H9 (cell line): ENCODE results near the gene R3HCC1L. TPM values are rescaled to one million over a fixed set of nuclear protein-coding genes. Genes with fewer than 3 reads are reported as not detected.

Source experiments
- DNase-seq: peaks from one replicate; pipeline ENCODE4 v3.0.0-alpha.2; 2017
- H2AFZ ChIP-seq: one replicate; pipeline ENCODE4 v1.6.1; 2013; ENCODE audit warnings: mild to moderate bottlenecking, low read length, control low read depth, moderate library complexity
- H2AK5ac ChIP-seq: 2 replicates; pipeline ENCODE4 v1.6.1; 2013; ENCODE audit warnings: low read length, control low read depth, mixed read lengths; ENCODE audit not compliant: insufficient read length
- H2BK120ac ChIP-seq: one replicate; pipeline ENCODE4 v1.6.1; 2013; ENCODE audit warnings: low read depth, mild to moderate bottlenecking, low read length, control low read depth, inconsistent platforms; ENCODE audit not compliant: poor library complexity, severe bottlenecking
- H2BK12ac ChIP-seq: 2 replicates; pipeline ENCODE4 v1.6.1; 2013; ENCODE audit warnings: low read length, control low read depth, mixed read lengths, low read depth; ENCODE audit not compliant: insufficient read length
- H2BK15ac ChIP-seq: 2 replicates; pipeline ENCODE4 v1.6.1; 2013; ENCODE audit warnings: low read depth, low read length, control low read depth
- H2BK20ac ChIP-seq: one replicate; pipeline ENCODE4 v1.6.1; 2013; ENCODE audit warnings: low read depth, mild to moderate bottlenecking, low read length, control low read depth, inconsistent platforms; ENCODE audit not compliant: poor library complexity, severe bottlenecking
- H2BK5ac ChIP-seq: 2 replicates; pipeline ENCODE4 v1.6.1; 2013; ENCODE audit warnings: low read length, control low read depth, mixed read lengths; ENCODE audit not compliant: insufficient read length
- H3K14ac ChIP-seq: 2 replicates; pipeline ENCODE4 v1.6.1; 2013; ENCODE audit warnings: low read length, control low read depth; ENCODE audit not compliant: insufficient read depth
- H3K18ac ChIP-seq: 2 replicates; pipeline ENCODE4 v1.6.1; 2013; ENCODE audit warnings: low read depth, mild to moderate bottlenecking, mixed read lengths, low read length, control low read depth; ENCODE audit not compliant: insufficient read length
- H3K23ac ChIP-seq: 2 replicates; pipeline ENCODE4 v1.6.1; 2013; ENCODE audit warnings: low read length, control low read depth, mixed read lengths, low read depth; ENCODE audit not compliant: insufficient read length
- H3K23me2 ChIP-seq: 2 replicates; pipeline ENCODE4 v1.6.1; 2013; ENCODE audit warnings: low read depth, mild to moderate bottlenecking, mixed read lengths, low read length, control low read depth; ENCODE audit not compliant: insufficient read length, poor library complexity, severe bottlenecking
- H3K27ac ChIP-seq: 2 replicates; pipeline ENCODE4 v1.5.1; 2013; ENCODE audit warnings: low read length, control low read depth, mixed read lengths, low read depth; ENCODE audit not compliant: insufficient read length
- H3K27me3 ChIP-seq: 2 replicates; pipeline ENCODE4 v1.6.1; 2013; ENCODE audit warnings: low read length, control low read depth, inconsistent platforms; ENCODE audit not compliant: insufficient read depth
- H3K4ac ChIP-seq: 2 replicates; pipeline ENCODE4 v1.6.1; 2013; ENCODE audit warnings: low read depth, mild to moderate bottlenecking, control low read depth, inconsistent platforms, low read length, moderate library complexity
- H3K4me1 ChIP-seq: 2 replicates; pipeline ENCODE4 v1.6.1; 2013; ENCODE audit warnings: low read length, control low read depth, inconsistent platforms; ENCODE audit not compliant: insufficient read depth
- H3K4me2 ChIP-seq: 2 replicates; pipeline ENCODE4 v1.6.1; 2013; ENCODE audit warnings: low read length, control low read depth, mixed read lengths; ENCODE audit not compliant: insufficient read length, insufficient read depth
- H3K56ac ChIP-seq: 2 replicates; pipeline ENCODE4 v1.6.1; 2013; ENCODE audit warnings: low read depth, mild to moderate bottlenecking, mixed read lengths, low read length, control low read depth; ENCODE audit not compliant: insufficient read length
- H3K79me1 ChIP-seq: 2 replicates; pipeline ENCODE4 v1.6.1; 2013; ENCODE audit warnings: low read depth, mild to moderate bottlenecking, moderate library complexity, low read length, control low read depth, inconsistent platforms; ENCODE audit not compliant: insufficient read depth, poor library complexity, severe bottlenecking
- H3K79me2 ChIP-seq: 2 replicates; pipeline ENCODE4 v1.6.1; 2013; ENCODE audit warnings: low read length, control low read depth, inconsistent platforms; ENCODE audit not compliant: insufficient read depth
- H3K9ac ChIP-seq: 2 replicates; pipeline ENCODE4 v1.6.1; 2013; ENCODE audit warnings: low read length, control low read depth, mixed read lengths; ENCODE audit not compliant: insufficient read length; ENCODE audit errors: extremely low read depth
- H3K9me3 ChIP-seq: one replicate; pipeline ENCODE4 v1.6.1; 2013; ENCODE audit warnings: low read depth, low read length, inconsistent platforms; ENCODE audit not compliant: control insufficient read depth
- H3T11ph ChIP-seq: one replicate; pipeline ENCODE4 v1.6.1; 2013; ENCODE audit warnings: mild to moderate bottlenecking, low read length, control low read depth, inconsistent platforms
- H4K20me1 ChIP-seq: one replicate; pipeline ENCODE4 v1.6.1; 2013; ENCODE audit not compliant: control insufficient read depth, insufficient read length, insufficient read depth
- H4K5ac ChIP-seq: 2 replicates; pipeline ENCODE4 v1.6.1; 2013; ENCODE audit warnings: low read depth, mild to moderate bottlenecking, mixed read lengths, low read length, control low read depth; ENCODE audit not compliant: insufficient read length
- H4K8ac ChIP-seq: replicated peaks from 2 replicates; pipeline ENCODE4 v1.6.1; 2013; ENCODE audit warnings: low read length, control low read depth, mixed read lengths, low read depth; ENCODE audit not compliant: insufficient read length
- H4K91ac ChIP-seq: 2 replicates; pipeline ENCODE4 v1.6.1; 2013; ENCODE audit warnings: low read depth, mild to moderate bottlenecking, moderate library complexity, mixed read lengths, low read length, control low read depth; ENCODE audit not compliant: insufficient read length
- H3K27ac Mint-ChIP-seq, 3 experiments: 2 replicates in 2 of 3; 3 replicates in 1 of 3; pipeline ENCODE4 v1.8.0; 2020 to 2021; ENCODE audit warnings: mixed read lengths in 3 of 3, mild to moderate bottlenecking in 1 of 3, moderate library complexity in 1 of 3
- H3K27me3 Mint-ChIP-seq: 2 replicates; pipeline ENCODE4 v1.8.0; 2021; ENCODE audit warnings: low read depth, mild to moderate bottlenecking, moderate library complexity, mixed read lengths
- H3K36me3 Mint-ChIP-seq, 3 experiments: 2 replicates in 2 of 3; 3 replicates in 1 of 3; pipeline ENCODE4 v1.8.0; 2020 to 2021; ENCODE audit warnings: low read depth in 3 of 3, mixed read lengths in 3 of 3; ENCODE audit not compliant: insufficient read depth in 1 of 3
- H3K4me1 Mint-ChIP-seq, 2 experiments: 2 replicates each; pipeline ENCODE4 v1.8.0; 2020; ENCODE audit warnings: mixed read lengths in 2 of 2
- H3K4me3 Mint-ChIP-seq, 2 experiments: 2 replicates in 1 of 2; 3 replicates in 1 of 2; pipeline ENCODE4 v1.8.0; 2020 to 2021; ENCODE audit warnings: mild to moderate bottlenecking in 2 of 2, mixed read lengths in 2 of 2, moderate library complexity in 1 of 2
- H3K9me3 Mint-ChIP-seq, 2 experiments: 2 replicates in 1 of 2; 3 replicates in 1 of 2; pipeline ENCODE4 v1.8.0; 2020; ENCODE audit warnings: mild to moderate bottlenecking in 2 of 2, mixed read lengths in 2 of 2, moderate library complexity in 1 of 2
- WGBS: extraction: QIAGEN DNeasy Blood & Tissue Kit; methylation state at CpG from one replicate; pipeline ENCODE4 v1.1.7; 2013; ENCODE audit warnings: missing lambda C conversion rate, low lambda C conversion rate, mixed read lengths; ENCODE audit not compliant: insufficient read length; ENCODE audit errors: extremely low coverage; 5-methylcytosine and 5-hydroxymethylcytosine counted together
- total RNA-seq: library from RNA; stranded (reverse); gene quantifications from 2 replicates; pipeline ENCODE4 v1.2.1, GENCODE V29; 2021
- TF ChIP-seq, protein P1 (sequence below): fragments of 200-600 bp; sonication (generic); conservative IDR thresholded peaks from 3 replicates; pipeline ENCODE4 v1.8.0; 2021; ENCODE audit warnings: antibody characterized with exemption, mild to moderate bottlenecking

The R3HCC1L gene
- total RNA-seq, 1 experiment from 2014 or later, result 18.5 TPM

DNA sequence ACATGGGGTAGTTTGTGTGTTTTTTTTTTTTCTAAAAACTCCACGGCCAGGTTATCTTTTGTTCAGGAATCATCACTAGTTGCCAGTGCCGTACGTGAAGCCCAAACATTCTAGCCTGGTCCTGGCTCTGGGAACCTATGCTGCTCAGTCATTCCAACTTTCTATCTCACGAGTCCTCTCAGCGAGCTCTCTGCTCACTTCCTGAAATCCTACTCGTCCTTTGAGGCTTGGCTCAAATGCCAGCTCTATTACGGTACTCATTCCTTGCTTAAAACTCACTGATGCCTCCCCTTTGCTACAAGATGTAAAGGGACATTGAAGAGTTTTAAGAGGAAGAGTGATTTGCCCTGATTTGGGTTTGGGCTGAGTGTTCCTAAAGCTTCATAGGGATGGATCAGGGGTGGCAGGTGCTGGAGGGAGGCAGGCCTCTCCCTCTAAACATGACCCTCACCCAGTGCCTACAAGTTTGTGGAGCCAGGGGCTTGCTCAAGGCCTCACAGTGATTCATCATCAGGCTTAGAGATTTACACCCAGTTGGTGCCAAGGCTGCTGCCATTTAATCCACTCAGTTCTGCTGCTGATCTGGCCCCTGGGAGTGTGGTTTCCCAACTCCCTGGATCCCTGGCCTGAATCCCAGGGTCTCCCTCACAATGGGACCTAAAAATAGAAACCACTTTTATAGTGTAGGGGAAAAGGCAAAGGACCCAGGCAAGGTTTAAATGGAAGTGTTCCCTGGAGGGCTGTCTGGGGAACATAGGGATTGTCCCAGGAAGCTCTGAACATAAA is 46.1 kb upstream of the R3HCC1L start:
- Mint-ChIP-seq H3K36me3 (no peaks in the 10 kb centered on the region), H3K4me3 (no peak overlapping the region), H3K27ac (no peak overlapping the region), H3K4me1 (no peaks in the 10 kb centered on the region; a peak in 1 of 4 replicates), H3K27me3 (peaks cover 4% of the 10 kb centered on the region; the same call in 1 of the 2 replicates), H3K9me3 (no peaks in the 10 kb centered on the region)
- Histone ChIP-seq H3K56ac (no peak overlapping the region), H4K20me1 (no peaks in the 10 kb centered on the region), H2BK120ac (no peak overlapping the region), H3K27me3 (no peaks in the 10 kb centered on the region), H3K4me1 (no peaks in the 10 kb centered on the region), H4K8ac (no peak overlapping the region), H2BK15ac (no peak overlapping the region), H4K91ac (no peak overlapping the region), H3K9ac (no peak overlapping the region), H2BK12ac (no peak overlapping the region), H3K4ac (no peak overlapping the region), H2BK5ac (no peak overlapping the region), H3K4me2 (no peak overlapping the region), H2AK5ac (no peak overlapping the region), H3K9me3 (no peaks in the 10 kb centered on the region), H3K23ac (peak overlapping the region; percentile 79), H3K14ac (no peak overlapping the region), H3K79me2 (no peaks in the 10 kb centered on the region), H3K23me2 (peaks cover 3% of the 10 kb centered on the region), H3T11ph (no peak overlapping the region), H3K18ac (no peak overlapping the region), H2AFZ (no peak overlapping the region), H3K79me1 (no peaks in the 10 kb centered on the region), H3K27ac (no peak overlapping the region), H4K5ac (no peak overlapping the region), H2BK20ac (no peak overlapping the region)
- no peak for DNase-seq
- WGBS, result no CpG with 5 or more reads among the region's 7 CpGs
- TF ChIP-seq, protein P1, sequence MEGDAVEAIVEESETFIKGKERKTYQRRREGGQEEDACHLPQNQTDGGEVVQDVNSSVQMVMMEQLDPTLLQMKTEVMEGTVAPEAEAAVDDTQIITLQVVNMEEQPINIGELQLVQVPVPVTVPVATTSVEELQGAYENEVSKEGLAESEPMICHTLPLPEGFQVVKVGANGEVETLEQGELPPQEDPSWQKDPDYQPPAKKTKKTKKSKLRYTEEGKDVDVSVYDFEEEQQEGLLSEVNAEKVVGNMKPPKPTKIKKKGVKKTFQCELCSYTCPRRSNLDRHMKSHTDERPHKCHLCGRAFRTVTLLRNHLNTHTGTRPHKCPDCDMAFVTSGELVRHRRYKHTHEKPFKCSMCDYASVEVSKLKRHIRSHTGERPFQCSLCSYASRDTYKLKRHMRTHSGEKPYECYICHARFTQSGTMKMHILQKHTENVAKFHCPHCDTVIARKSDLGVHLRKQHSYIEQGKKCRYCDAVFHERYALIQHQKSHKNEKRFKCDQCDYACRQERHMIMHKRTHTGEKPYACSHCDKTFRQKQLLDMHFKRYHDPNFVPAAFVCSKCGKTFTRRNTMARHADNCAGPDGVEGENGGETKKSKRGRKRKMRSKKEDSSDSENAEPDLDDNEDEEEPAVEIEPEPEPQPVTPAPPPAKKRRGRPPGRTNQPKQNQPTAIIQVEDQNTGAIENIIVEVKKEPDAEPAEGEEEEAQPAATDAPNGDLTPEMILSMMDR, result no peak
